Upper lobe of left lung (tissue), 4 donors: ENCODE measurements around the gene HMCES.

Experiments used
- EP300 ChIP-seq, 4 donors: sonication (generic); formaldehyde crosslinking; IDR thresholded peaks; one replicate each; pipeline ENCODE4 v1.5.1; 2017; ENCODE audit warnings: antibody characterized with exemption in 4 of 4, control low read depth in 2 of 4
- POLR2A ChIP-seq, 4 donors: fragments of 450-650 bp; IDR thresholded peaks; one replicate each; pipeline ENCODE4 v1.5.1; 2016 to 2017; ENCODE audit warnings: antibody characterized with exemption in 4 of 4, mild to moderate bottlenecking in 2 of 4
- POLR2AphosphoS5 ChIP-seq, 2 donors: sonication (generic); formaldehyde crosslinking; IDR thresholded peaks; one replicate each; pipeline ENCODE4 v1.5.1; 2017; ENCODE audit warnings: antibody characterized with exemption in 2 of 2
- TF ChIP-seq, protein P1 (sequence below), 6 experiments: fragments of 450-650 bp in 4 of 6; fragments of 200-600 bp in 2 of 6; sonication (generic) in 2 of 6; IDR thresholded peaks; one replicate each; pipeline ENCODE4 v1.5.1; 2016 to 2019; ENCODE audit warnings: antibody characterized with exemption in 6 of 6

DNA sequence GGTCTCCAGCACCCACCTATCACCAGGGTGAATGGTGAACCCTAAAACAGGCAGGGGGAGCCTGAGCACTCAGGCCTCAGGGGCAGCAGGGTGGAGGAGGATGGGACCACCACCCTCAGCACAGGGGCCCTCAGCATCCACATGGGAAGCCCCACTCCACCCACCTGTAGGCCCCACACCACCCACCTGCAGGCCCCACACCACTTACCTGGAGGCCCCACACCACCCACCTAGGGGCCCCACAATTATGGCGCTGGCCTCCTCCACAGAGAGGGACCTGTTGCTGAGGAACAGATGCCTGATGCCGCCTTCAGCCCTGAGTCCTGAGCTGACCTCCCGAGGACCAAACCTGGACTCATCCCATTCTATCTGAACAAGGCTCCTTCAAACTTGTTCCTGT lies 46.7 kb downstream of the HMCES start:
- TF ChIP-seq, protein P1, sequence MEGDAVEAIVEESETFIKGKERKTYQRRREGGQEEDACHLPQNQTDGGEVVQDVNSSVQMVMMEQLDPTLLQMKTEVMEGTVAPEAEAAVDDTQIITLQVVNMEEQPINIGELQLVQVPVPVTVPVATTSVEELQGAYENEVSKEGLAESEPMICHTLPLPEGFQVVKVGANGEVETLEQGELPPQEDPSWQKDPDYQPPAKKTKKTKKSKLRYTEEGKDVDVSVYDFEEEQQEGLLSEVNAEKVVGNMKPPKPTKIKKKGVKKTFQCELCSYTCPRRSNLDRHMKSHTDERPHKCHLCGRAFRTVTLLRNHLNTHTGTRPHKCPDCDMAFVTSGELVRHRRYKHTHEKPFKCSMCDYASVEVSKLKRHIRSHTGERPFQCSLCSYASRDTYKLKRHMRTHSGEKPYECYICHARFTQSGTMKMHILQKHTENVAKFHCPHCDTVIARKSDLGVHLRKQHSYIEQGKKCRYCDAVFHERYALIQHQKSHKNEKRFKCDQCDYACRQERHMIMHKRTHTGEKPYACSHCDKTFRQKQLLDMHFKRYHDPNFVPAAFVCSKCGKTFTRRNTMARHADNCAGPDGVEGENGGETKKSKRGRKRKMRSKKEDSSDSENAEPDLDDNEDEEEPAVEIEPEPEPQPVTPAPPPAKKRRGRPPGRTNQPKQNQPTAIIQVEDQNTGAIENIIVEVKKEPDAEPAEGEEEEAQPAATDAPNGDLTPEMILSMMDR (IDR thresholded peaks at IDR 0.05) = no peak
- TF ChIP-seq EP300 (IDR thresholded peaks at IDR 0.05) (no peak), POLR2AphosphoS5 (IDR thresholded peaks at IDR 0.05) (no peak), POLR2A (IDR thresholded peaks at IDR 0.05) (no peak)
